Measurements from ENCODE around the gene STIL.
A peak's percentile ranks its signal among the peaks of the same experiment; 100 is the strongest.

Gene STIL

DNA sequence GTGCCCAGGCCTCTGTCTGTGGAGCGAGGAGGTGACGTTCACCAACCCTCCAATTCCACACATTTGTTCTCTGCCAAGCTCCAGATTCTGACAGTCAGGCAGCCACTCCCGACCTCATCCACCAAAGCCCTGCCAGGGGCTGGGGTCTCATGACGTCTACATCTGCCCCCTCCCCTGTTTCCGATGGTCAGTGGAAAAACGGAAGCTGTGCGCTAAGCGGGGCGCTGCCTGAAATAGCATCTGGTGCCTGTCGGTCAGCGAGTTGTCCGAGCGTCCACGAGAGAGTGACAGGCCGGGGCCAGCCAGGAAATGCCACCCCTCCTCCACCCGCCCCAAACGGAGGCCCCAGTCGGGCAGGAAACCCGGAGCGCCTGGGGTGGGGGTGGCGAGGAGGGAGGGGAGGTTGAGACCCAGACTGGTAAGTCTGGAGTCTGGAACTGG lies 78.7 kb downstream of the STIL start:
- DNase-seq (ENCODE audit: low spot score) = peak; percentile 2

DNA sequence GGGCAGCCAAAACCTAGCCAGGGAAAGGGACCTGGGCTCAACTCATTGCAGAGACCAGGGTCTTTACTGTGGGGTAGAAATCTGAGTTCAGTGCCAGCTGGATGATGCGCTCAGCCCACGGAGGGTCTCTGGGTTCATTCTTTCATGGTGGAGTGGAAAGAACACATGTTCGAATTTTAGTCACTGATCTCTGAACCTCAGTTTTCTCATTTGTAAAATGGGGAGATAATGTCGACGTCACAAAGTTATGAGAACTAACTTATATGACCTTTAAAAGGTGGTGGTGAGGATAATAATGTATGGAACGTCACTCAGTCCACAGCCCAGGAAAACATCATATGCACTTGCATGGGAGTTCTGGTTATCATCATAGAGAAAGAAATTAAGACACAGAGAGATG lies 80.8 kb downstream of the STIL start:
- DNase-seq (ENCODE audit: low spot score) = no peak

DNA sequence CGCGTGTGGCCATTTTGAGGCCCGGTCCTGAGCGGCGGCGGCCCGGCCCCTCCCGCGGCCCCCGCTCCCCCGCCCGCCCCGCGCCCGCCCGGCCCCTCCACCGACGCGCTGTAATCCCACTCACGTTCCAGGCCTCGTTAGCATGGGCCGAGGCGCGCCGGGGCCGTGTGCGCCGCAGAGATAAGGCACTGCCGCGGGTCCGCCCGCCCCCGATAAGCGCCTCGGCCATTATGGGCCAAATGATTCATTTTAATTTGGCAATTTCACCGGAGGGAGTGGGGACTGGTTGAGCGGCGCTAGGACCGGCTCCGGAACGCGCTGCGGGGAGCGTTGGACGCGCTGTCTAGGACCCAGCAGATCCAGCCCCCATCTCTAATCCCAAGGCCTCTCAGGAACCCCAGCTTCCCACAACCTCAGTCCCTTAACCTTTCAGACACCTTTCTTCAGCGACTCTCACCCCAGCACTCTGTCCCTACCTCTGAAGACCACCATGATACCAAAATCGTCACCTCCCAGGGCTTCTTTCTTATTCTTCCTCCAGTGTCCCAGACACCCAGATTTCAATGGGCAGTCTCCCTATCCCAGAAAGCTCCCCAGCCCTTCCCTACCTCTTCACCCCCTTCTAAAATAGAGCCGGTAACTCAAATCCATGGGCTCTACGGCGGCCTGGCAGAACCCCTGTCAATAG lies 81.6 kb downstream of the STIL start, which contains the start of gene TAL1:
Gene TAL1 (minus strand): TSS at position 39 of the 688 bp plus-strand sequence. CDS start 6,337 bp downstream, outside the sequence.
- DNase-seq (ENCODE audit: low spot score) = peak; percentile 13

DNA sequence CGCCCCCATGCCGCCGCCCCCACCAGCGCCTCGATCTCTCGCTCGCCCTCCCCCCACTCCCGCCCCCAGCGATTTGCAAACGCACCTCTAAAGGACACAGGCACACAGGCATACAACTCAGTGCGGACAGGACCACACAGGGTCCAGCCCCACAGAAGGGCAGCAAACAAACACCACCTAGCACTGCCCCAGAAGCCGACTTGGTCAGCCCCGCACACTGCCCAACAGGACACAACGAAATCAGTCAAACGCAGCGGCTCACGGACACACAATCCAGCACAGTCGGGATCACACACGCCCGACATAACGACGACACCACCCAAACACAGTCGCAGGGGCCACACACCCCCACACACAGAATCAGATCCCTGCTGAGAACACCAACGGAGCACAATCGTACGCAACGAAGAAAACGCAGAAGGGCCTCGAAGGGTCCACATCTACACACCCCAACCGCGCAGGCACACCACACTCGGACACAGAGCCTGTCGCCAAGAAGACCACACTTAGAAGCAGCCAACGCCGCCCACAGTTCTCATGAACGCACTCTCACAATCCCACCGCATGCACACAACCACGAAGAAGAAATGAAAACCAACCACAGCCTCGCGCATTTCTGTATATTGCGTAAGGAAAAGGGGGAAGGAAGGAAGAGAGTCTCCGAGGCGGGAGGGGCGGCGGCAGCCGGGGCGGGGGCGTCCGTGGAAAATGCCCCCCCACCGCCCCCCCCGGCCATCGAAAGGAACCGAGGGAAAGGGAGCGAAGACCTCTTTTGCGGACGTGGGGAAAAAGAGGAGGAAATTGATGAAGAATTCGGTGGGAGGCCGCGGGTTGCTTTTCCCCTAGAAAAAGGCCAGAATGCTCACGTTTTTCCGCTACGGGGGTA lies 82.4 kb downstream of the STIL start:
- peak; percentile 32 for DNase-seq (ENCODE audit: low spot score)

DNA sequence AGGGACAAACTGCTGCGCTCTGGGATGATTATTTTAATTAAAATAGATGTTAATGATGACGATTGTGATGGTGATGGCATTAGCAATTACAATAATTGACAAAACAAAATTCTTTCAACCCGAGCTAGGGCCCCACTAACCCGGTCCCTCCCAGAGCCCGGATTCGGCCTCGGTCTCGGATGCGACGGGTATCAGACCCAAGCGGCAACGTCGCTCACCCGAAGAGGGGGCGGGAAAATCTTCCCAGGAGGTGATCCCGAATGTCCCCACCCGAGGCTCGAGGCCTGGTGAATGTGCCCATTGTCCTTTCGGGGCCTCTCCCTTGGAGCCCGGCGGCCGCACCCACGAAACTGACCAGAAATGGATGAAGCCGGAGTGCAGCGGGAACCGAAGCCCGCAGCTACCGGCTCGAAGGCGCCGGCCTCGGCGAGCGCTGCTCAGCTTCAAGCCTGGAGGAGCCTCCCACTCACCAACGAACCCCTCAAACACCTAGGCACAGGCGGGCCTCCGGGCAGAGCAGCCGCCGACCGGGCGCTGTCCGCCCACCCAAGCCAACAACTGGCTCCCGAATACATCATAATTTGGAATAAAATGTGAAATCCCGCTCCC lies 83.2 kb downstream of the STIL start:
- DNase-seq (ENCODE audit: low spot score) = peak; percentile 14

DNA sequence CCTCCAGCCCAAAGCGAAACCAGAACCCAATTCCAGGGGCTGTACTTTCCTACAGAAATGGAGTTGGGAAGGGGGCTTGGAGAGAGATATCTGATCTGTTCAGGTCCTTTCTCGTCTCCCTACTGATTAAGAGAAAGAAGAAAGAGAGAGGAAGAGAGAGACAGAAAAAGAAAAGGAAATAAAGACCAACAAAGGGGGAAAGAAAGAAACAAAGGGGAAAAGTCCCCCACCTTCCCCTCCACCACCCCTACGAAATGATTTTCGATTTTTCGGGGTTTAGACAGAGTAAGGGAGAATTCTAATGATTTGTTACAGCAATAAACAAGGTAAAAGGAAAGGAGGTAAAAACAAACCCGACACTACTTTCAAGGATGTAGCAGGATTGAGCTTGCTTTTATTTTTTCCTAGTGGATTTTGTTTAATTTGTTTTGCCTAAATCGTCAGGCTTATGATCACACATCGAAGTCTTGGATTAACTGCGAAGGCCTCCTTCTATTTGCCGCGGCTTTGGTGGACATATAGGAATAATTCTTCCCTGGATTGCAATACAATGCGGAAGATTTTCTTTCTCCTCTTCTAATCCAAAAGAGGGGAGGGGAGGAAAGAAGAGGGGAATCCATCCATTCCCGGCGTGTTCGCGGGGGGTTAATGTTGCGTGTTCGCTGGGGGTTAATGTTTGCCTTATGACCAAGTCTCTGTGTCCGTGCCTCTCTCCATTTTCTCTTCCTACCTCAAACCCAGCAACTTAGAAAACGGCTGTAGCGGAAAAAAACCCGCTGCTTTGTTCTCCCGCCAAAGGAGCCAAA lies 83.9 kb downstream of the STIL start:
- no peak for DNase-seq (ENCODE audit: low spot score)

DNA sequence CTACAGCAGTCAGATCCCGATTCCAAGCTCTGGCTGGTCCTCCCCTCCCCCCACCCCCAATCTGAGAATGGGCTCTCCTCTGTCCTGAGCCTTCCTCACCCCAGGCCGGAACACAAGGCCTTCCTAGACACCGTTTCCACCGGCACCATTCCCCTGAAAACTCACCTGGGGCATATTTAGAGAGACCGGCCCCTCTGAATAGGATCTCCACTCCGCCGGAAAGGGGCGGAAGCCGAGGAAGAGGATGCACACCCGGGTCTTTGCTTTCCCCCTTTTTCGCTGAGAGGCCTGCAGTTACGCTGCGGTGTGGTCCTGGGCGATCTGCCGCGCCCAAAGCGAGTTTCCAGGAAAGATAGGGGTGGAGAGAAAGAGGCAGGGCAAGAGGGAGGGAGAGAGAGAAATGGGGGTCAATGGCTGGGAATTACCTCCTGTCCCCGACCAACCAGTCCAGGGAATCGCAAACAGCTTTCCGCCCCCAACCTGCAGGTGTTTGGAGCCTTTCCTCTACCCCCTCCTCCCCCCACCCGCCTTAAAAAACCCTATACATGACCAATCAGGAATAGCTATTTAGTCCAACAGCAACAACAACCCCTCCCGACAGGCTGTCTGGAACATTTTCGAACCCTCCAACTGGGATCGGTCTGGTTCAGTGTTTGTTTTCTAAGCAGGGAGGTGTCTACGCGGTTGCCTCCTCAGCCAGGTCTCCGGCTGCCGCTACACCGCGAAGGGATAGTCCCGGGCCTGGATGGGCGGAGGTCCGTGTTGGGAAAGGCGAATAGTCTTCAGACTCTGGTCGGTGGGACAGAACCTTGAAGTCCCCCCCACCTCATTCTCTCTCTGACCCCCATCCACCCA lies 84.7 kb downstream of the STIL start:
- no peak for DNase-seq (ENCODE audit: low spot score)

DNA sequence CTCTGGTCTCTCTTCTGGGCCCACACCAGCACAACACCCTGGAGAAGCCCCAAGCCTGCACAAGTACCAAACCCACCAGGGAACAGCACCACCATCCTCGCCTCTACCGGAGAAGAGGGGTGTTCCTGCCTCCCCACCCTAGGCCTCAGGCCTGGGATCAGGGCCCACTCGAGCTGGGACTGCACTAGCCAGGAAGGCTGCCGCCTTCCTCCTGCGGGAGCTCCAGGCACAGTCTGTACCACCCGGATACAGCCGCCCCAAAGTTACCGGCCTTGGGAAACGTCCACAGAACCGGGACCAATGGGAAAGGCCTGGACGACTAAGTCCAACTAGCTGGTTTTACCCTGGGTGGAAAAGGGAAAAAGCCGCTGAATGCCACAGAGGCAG lies 85.3 kb downstream of the STIL start:
- DNase-seq (ENCODE audit: low spot score) = no peak

DNA sequence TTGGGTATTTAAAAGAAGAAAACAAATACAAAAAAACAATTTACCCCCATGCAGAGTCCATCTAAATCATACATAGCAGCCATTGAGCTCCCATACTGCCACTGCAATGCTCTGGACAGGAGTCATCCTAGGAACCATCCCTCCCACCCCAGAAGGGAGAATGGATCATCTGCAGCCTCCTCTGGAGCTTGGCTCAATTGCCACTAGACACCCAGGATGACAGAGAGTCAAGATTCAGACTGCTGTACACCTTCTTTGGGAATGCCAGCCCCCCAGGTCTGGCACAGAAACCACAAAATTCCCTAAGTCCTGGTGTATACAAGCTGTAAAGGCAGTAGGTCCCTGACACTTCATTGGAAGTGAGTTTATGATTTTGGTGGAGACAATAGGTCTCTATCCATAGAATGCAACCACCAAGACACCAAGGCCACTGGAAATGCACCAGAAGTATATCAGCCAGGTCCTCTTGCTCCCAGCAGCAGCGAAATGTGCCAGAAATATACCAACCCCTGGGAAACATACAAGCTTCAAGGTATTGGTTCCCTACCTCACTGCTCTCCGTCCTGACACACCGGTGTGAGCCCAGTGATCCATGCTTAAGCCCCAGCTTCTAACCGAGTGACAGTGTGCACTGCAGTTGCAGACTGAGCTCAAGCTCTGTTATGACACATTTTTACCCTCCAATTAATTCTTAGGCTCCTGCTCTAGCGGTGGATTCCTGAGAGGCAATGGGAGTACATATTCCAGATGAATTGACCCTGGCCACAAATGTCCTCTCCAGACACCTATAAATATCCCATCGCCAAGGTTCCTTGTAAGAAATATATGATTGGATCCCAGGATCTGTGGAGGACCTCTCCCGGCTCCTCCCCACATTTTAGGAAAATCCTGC lies 86.4 kb downstream of the STIL start:
- no peak for DNase-seq (ENCODE audit: low spot score)

DNA sequence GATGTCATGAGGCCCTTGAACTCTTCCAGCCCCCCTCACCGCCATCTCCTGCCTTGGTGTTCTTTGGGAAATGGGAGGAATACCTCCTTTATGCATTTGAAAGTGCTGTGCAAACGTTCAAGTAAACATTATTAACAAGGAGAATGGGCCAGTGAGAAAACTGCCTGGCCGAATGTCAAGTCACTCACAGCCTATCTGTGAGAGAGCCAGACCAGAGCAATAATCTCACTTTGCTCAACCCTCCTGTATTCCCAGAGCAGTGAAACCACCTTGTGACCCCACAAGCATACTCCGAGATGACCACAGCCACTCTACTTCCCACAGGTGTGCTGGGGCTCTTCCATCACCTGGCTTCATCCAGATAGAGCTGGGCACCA lies 87.1 kb downstream of the STIL start:
- DNase-seq (ENCODE audit: low spot score) = no peak

DNA sequence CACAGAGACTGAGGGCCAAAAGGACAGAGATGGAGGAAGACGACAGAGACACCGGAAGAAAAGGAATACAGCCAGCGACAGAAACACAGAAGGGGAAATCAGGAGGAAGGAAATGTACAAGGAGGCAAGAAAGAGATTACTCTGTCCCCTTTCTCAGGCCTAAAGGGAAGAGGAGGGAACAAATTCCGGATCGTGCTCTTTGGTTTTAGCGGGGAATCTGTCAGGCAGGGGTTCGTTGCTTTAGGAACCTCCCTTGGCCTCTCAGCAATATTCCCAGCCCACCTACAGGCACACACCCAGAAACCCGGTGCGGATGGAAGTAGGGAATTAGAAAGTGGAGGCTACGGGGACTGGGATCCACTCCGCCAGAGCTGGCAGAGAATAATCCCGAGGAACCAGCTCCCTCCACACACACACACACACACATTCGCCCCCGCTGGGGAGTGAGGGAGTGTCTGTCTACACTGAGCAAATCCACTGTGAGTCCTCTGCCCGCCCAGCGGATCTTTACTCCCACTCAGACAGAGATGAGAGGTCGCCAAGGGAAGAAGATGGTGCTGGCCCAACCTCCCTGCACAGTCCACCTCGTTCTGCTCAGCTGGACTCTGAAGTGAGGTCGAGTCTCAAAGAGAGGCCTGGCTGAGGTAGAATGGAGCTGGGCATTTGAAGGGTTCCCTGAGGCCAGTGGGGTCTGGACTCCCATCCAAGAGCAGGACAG lies 87.7 kb downstream of the STIL start:
- DNase-seq (ENCODE audit: low spot score) = no peak

DNA sequence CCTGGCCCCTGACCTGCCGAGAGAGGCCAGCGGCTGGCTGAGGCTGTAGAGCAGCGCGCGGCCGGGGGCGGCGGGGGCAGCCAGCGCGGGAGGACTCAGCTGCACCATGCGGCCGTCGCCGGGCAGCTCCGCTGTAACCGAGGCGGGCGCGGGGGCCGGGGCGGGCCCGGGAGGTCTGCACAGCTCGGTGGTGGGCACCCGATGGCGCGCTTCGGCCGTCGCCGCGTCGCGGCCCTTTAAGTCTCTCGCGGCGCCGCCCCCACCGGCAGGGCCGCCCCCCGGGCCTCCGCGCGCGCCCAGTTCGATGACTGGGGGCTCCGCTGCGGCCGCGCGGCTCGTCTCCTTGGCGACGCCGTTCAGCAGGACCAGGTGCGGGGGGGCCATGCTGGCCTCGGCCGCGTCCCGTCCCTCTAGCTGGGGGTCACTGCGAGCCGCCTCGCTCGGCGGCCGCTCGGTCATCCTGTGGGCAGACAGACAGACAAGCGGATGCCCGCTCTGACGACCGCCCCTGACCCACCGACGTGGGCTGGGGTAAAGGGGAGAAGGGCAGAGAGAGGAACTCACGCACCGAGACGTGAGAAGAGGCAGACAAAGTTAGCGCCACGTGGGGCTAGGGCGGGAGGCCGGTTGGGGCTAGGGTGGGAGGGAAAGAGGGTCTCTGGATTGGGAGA lies 88.4 kb downstream of the STIL start:
- DNase-seq (ENCODE audit: low spot score) = no peak

DNA sequence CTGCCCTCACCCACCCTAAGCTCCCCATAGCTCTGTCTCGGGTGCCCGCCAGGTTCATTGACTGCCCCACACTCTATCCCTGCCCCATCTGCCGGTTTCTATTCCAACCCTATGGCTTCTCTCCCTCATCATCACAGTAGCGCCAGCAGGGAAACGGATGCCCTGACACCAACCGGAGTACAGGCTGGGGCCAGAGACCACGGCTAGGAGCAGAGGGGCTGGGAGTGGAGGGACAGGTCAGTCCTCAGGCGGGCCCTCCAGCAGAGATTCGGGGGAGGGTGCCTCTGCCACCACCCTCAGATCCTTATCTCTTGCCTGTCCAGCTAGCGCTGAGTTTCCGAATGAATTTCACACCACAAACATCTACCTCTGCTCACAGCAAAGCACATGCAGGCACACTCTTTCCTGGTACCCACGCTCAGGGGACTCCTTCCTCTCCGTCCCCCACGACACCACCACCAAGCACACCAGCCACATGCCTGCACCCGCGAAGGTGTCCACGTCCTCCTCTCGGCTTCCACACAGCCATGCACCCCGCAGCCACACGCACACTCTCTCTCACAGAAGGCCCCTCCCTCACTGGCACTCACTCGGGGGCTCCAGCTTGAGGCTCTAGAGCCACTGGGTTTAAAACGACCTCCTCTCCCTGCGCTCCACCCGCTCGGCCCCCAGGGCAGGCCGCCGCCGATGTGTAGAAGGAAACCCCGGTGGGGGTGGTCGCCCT lies 89.1 kb downstream of the STIL start:
- DNase-seq (ENCODE audit: low spot score) = no peak

DNA sequence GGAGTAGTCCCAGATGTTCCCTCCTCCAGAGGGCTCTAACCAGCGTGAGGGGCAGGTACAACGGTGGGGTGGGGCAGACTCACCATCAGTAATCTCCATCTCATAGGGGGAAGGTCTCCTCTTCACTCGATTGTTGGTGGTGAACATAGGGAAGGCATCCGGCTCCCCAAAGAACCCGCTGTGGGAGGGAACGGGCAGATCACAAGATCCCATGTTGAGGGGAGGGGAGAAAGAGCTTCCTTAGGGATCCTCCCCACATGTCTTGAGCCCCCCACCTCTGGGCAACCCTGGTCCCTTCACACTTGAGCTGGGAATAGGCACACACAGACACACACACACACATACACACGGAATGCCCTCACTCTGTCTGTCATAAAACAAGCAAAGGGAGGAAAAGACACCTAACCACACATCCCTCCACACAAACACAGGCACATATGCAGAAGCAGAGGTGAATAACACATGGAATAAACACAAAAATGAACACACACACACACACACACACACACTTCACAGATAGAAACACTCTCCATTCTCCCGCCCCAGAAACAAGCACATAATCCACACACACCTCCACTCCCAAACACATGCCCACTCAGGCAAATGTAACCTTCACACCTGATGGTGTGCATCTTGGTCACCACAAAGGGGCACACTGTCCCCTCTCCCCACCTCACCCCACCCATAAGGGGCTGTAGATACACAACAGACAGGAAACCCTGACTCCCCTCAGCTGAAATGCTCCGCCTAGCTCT lies 89.8 kb downstream of the STIL start:
- DNase-seq (ENCODE audit: low spot score) = no peak

DNA sequence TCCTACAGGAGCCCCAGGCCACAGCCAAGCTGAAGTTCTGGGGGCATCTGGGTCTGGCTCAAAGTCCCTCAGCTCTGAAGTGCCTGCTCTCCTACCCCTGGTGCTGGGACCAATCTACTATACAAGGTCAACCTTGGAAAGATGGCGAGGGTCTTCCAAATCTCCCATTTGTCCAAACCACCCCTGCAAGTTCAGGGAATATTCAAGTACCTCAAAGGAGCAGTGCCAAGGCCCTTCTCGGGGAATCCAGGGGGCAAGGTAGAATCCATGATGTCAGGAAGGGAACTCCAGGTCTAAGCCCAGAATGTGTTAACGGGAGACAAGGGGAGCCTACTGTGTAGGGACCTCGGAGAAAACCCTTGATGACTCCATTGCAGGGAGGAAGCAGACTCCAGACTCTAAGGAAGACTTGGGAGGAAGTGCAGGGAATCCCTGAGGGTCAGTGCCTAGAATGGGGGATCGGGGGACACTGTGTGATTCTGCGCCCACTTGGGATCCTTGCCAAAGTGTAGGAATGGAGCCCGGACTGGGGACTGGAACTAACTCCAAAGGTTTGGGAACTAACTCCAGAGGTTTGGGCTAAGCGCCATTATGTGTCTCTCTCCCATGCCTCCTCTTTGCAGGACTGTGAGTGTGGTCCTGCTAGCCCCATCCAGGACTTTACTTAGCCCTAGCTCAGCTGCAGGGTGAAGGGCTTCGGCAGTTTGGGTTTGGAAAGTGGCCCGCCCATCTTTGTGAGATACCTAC lies 90.6 kb downstream of the STIL start:
- DNase-seq (ENCODE audit: low spot score) = no peak

DNA sequence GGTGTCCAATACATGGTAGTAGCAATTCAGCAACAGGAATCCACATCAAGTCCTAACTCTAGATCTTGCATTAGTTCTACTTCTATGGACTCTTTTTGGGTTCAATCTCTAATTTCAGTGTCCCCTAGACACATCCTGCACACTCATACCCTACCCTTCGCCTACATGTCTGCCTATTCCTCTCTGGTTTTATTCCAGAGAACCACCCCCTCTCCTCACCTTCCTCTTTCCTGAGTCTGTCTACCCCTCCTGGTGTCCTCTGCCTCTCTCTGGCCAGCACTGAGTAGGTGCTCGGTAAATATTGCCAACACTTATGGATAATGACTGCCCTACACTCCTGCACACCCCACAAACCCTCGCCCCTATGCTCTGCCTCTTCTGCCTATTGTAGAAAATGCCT lies 91.5 kb downstream of the STIL start:
- no peak for DNase-seq (ENCODE audit: low spot score)

Measured in AG20443 (cell line).